Measurements from ENCODE around the gene TOM1L2.

DNA sequence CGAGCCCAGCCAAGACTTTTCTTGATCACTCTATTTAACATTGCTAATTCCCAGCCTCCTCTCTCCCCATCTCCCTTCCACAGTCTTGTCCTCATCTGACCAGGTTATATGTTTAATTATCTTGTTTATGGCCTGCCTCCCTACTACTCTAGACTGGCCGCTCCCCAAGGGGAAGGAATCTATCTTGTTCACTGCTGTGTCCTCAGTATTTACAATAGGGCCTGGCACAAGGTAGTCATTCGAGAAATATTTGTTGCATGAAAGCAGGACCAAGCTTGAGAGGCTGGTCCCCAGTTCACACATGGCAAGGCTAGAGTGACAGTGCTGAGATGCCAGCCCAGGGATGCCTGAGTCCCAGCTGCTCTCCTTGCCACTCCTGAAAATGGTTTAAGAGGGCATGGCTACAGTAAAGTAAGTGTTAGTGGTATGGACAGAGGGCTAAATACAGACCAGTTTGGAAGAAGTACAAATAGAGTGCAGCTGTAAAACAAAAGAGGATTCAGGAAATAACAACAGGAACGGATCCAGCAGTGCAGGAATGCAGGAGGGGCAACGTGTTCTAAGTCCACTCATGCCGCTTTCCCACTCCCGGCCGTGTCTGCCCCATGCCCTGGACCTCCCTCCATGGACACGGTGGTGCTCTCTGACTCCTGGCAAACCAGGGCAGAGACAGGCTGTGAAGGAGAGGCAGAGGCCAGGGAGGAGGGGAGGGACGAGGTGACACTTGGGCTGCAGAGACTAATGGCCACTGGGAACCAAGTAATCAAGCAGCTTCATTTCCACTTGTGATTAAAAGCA lies 65.6 kb downstream of the TOM1L2 start:
- TF ChIP-seq, protein P1, sequence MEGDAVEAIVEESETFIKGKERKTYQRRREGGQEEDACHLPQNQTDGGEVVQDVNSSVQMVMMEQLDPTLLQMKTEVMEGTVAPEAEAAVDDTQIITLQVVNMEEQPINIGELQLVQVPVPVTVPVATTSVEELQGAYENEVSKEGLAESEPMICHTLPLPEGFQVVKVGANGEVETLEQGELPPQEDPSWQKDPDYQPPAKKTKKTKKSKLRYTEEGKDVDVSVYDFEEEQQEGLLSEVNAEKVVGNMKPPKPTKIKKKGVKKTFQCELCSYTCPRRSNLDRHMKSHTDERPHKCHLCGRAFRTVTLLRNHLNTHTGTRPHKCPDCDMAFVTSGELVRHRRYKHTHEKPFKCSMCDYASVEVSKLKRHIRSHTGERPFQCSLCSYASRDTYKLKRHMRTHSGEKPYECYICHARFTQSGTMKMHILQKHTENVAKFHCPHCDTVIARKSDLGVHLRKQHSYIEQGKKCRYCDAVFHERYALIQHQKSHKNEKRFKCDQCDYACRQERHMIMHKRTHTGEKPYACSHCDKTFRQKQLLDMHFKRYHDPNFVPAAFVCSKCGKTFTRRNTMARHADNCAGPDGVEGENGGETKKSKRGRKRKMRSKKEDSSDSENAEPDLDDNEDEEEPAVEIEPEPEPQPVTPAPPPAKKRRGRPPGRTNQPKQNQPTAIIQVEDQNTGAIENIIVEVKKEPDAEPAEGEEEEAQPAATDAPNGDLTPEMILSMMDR (IDR thresholded peaks at IDR 0.05) = no peak
- TF ChIP-seq POLR2A (IDR thresholded peaks at IDR 0.05) (no peak), POLR2AphosphoS5 (IDR thresholded peaks at IDR 0.05; ENCODE audit: insufficient read depth in 1 of 2, low read depth in 1 of 2) (no peak)
